MM.1S (cell line): ENCODE measurements around the gene KIAA1671.

Experiments
- DNase-seq: peaks from one replicate; pipeline ENCODE4 v3.0.0-alpha.2; 2015
- H2AFZ ChIP-seq: fragments of 300-600 bp; sonication (generic); 2 replicates; pipeline ENCODE4 v1.6.0; 2016; ENCODE audit warnings: antibody characterized with exemption, low read length
- H3F3A ChIP-seq: fragments of 300-600 bp; sonication (generic); 2 replicates; pipeline ENCODE4 v1.6.1; 2016; ENCODE audit warnings: mild to moderate bottlenecking, antibody characterized with exemption, low read length, moderate library complexity, mixed read lengths; ENCODE audit not compliant: insufficient read depth
- H3K27ac ChIP-seq: fragments of 300-600 bp; sonication (generic); 2 replicates; pipeline ENCODE4 v1.5.1; 2016; ENCODE audit warnings: mild to moderate bottlenecking, low read length
- H3K27me3 ChIP-seq: fragments of 300-600 bp; sonication (generic); replicated peaks from 2 replicates; pipeline ENCODE4 v1.6.0; 2016; ENCODE audit warnings: low read length; ENCODE audit not compliant: insufficient read depth
- H3K36me3 ChIP-seq: fragments of 300-600 bp; sonication (generic); replicated peaks from 2 replicates; pipeline ENCODE4 v1.6.1; 2016; ENCODE audit warnings: mild to moderate bottlenecking, low read length, mixed read lengths; ENCODE audit not compliant: insufficient read depth
- H3K4me1 ChIP-seq: fragments of 300-600 bp; sonication (generic); 2 replicates; pipeline ENCODE4 v1.6.1; 2016; ENCODE audit warnings: low read length, mixed read lengths
- H3K4me2 ChIP-seq: fragments of 300-600 bp; sonication (generic); 2 replicates; pipeline ENCODE4 v1.6.0; 2016; ENCODE audit warnings: low read depth, low read length
- H3K4me3 ChIP-seq: fragments of 300-600 bp; sonication (generic); 2 replicates; pipeline ENCODE4 v1.5.1; 2016; ENCODE audit warnings: low read length, mixed read lengths
- H3K79me2 ChIP-seq: fragments of 300-600 bp; sonication (generic); 2 replicates; pipeline ENCODE4 v1.6.1; 2016; ENCODE audit warnings: mixed run types, low read length, mixed read lengths
- H3K9ac ChIP-seq: fragments of 300-600 bp; sonication (generic); 2 replicates; pipeline ENCODE4 v1.6.1; 2016; ENCODE audit warnings: low read length, mixed read lengths
- H3K9me2 ChIP-seq: fragments of 300-600 bp; sonication (generic); replicated peaks from 2 replicates; pipeline ENCODE4 v1.6.1; 2016; ENCODE audit warnings: mild to moderate bottlenecking, low read length, mixed read lengths; ENCODE audit not compliant: insufficient read depth
- H3K9me3 ChIP-seq: fragments of 300-600 bp; sonication (generic); replicated peaks from 2 replicates; pipeline ENCODE4 v1.6.1; 2016; ENCODE audit warnings: mild to moderate bottlenecking, low read length, mixed read lengths; ENCODE audit not compliant: insufficient read depth
- H4K20me1 ChIP-seq: fragments of 300-600 bp; sonication (generic); 2 replicates; pipeline ENCODE4 v1.6.1; 2016; ENCODE audit warnings: mild to moderate bottlenecking, low read length, moderate library complexity, mixed read lengths; ENCODE audit not compliant: insufficient read depth
- CTCF ChIP-seq: fragments of 300-600 bp; sonication (generic); IDR thresholded peaks from 2 replicates; pipeline ENCODE4 v1.5.1; 2016; ENCODE audit warnings: antibody characterized with exemption, low read length, mixed read lengths
- EZH2 ChIP-seq: fragments of 300-600 bp; sonication (generic); optimal IDR thresholded peaks from 2 replicates; pipeline ENCODE3; 2017; ENCODE audit warnings: low read depth, mild to moderate bottlenecking, antibody characterized with exemption, low read length, mixed read lengths
- EZH2phosphoT487 ChIP-seq: fragments of 300-600 bp; sonication (generic); IDR thresholded peaks from 2 replicates; pipeline ENCODE4 v1.6.1; 2018; ENCODE audit warnings: antibody characterized with exemption, low read length

The KIAA1671 gene

GRCh38 chr22:25111579-25112517 is 159.3 kb downstream of the KIAA1671 start:
- peak overlapping the region; percentile 78 for H3K4me2 ChIP-seq
- DNase-seq, result no peak
- H4K20me1 ChIP-seq, result no peaks in the 10 kb centered on the region
- H3F3A ChIP-seq, result no peaks in the 10 kb centered on the region
- peak overlapping the region; percentile 58 for H3K4me3 ChIP-seq
- no peaks in the 10 kb centered on the region for H3K9me3 ChIP-seq
- TF ChIP-seq CTCF (no peak), EZH2phosphoT487 (no peak), EZH2 (no peak)
- H3K27me3 ChIP-seq, result peaks cover 9% of the 10 kb centered on the region; the same call in 1 of the 2 replicates
- no peaks in the 10 kb centered on the region for H3K9me2 ChIP-seq
- H3K79me2 ChIP-seq, result no peaks in the 10 kb centered on the region
- H3K36me3 ChIP-seq, result no peaks in the 10 kb centered on the region
- H3K27ac ChIP-seq, result no peak overlapping the region
- peak overlapping the region; percentile 71 for H2AFZ ChIP-seq
- peak overlapping the region; percentile 28; the same call in 1 of the 2 replicates for H3K9ac ChIP-seq
- no peaks in the 10 kb centered on the region for H3K4me1 ChIP-seq

GRCh38 chr22:25112538-25113253 is 160.2 kb downstream of the KIAA1671 start:
- no peak overlapping the region for H3K9ac ChIP-seq
- no peaks in the 10 kb centered on the region for H4K20me1 ChIP-seq
- DNase-seq, result no peak
- no peaks in the 10 kb centered on the region for H3F3A ChIP-seq
- no peak overlapping the region for H3K4me3 ChIP-seq
- no peak overlapping the region for H3K4me2 ChIP-seq
- no peaks in the 10 kb centered on the region for H3K36me3 ChIP-seq
- H3K4me1 ChIP-seq, result no peaks in the 10 kb centered on the region
- peaks cover 9% of the 10 kb centered on the region; the same call in 1 of the 2 replicates for H3K27me3 ChIP-seq
- TF ChIP-seq EZH2phosphoT487 (no peak), EZH2 (no peak), CTCF (no peak)
- H3K27ac ChIP-seq, result no peak overlapping the region
- no peaks in the 10 kb centered on the region for H3K79me2 ChIP-seq
- H3K9me3 ChIP-seq, result no peaks in the 10 kb centered on the region
- H2AFZ ChIP-seq, result no peak overlapping the region
- H3K9me2 ChIP-seq, result no peaks in the 10 kb centered on the region

- no peak overlapping the region for H2AFZ ChIP-seq
- no peaks in the 10 kb centered on the region for H3K36me3 ChIP-seq
- H3K9me3 ChIP-seq, result no peaks in the 10 kb centered on the region
- no peaks in the 10 kb centered on the region for H3K4me1 ChIP-seq
- no peak overlapping the region for H3K27ac ChIP-seq
- TF ChIP-seq EZH2phosphoT487 (no peak), EZH2 (no peak), CTCF (no peak)
- no peaks in the 10 kb centered on the region for H4K20me1 ChIP-seq
- H3K9me2 ChIP-seq, result no peaks in the 10 kb centered on the region
- H3K4me3 ChIP-seq, result no peak overlapping the region
- DNase-seq, result no peak
- H3K9ac ChIP-seq, result no peak overlapping the region
- no peaks in the 10 kb centered on the region for H3F3A ChIP-seq
- H3K4me2 ChIP-seq, result no peak overlapping the region
- H3K27me3 ChIP-seq, result peaks cover 9% of the 10 kb centered on the region; the same call in 1 of the 2 replicates
- H3K79me2 ChIP-seq, result no peaks in the 10 kb centered on the region
Measured at GRCh38 chr22:25113316-25113721, 160.8 kb downstream of the KIAA1671 start.
